ENCODE measurements around the gene TSHR. TPM values are rescaled to one million over a fixed set of nuclear protein-coding genes. Genes with fewer than 3 reads are reported as not detected.

The TSHR gene
- total and polyA plus RNA-seq, 2 of the 4 experiments (the other 2 are of a cell fraction) = not detected

GRCh38 chr14:81157431-81157830 lies 202.0 kb downstream of the TSHR start:
- Histone ChIP-seq H3K4me2 (ENCODE audit: low read depth, low read length) (no peak overlapping the region), H3K4me1 (ENCODE audit: control insufficient read depth, insufficient read depth, low read length) (no peaks in the 10 kb centered on the region), H2BK15ac (ENCODE audit: low read depth, low read length) (no peak overlapping the region), H4K20me1 (ENCODE audit: insufficient read depth, low read length) (no peaks in the 10 kb centered on the region), H2BK120ac (ENCODE audit: low read depth, low read length) (no peak overlapping the region), H4K8ac (ENCODE audit: low read depth in 2 of 2, low read length in 2 of 2) (no peak overlapping the region), H3K56ac (ENCODE audit: extremely low read depth, insufficient read depth, low read length) (no peak overlapping the region), H2AFZ (replicated peaks; ENCODE audit: low read length, poor library complexity) (no peak overlapping the region), H3K4me3 (ENCODE audit: insufficient read depth, low read depth, low read length) (no peak overlapping the region), H2AK5ac (ENCODE audit: low read depth, low read length) (no peak overlapping the region), H2BK20ac (ENCODE audit: low read depth, low read length) (no peak overlapping the region), H3K14ac (replicated peaks; ENCODE audit: low read depth, low read length) (no peak overlapping the region), H2BK5ac (ENCODE audit: low read depth, low read length, poor library complexity, severe bottlenecking) (no peak overlapping the region), H3K18ac (ENCODE audit: low read depth, low read length) (no peak overlapping the region), H3K27me3 (ENCODE audit: control insufficient read depth, insufficient read depth, low read length) (no peaks in the 10 kb centered on the region; the same call in 1 of the 2 replicates), H3K9me1 (ENCODE audit: insufficient read depth, low read length) (no peaks in the 10 kb centered on the region), H3K79me1 (ENCODE audit: low read depth in 1 of 2, low read length in 2 of 2) (no peaks in the 10 kb centered on the region), H3K36me3 (ENCODE audit: control insufficient read depth, insufficient read depth, low read length) (no peaks in the 10 kb centered on the region), H3K4ac (ENCODE audit: low read depth, low read length) (no peak overlapping the region), H4K5ac (ENCODE audit: low read depth, low read length) (no peak overlapping the region), H3K9me3 (ENCODE audit: control insufficient read depth, insufficient read depth, low read length) (no peaks in the 10 kb centered on the region), H3K9ac (ENCODE audit: low read depth, low read length) (no peak overlapping the region), H3K23ac (ENCODE audit: low read depth, low read length) (no peak overlapping the region), H2AK9ac (replicated peaks; ENCODE audit: low read depth, low read length, poor library complexity) (no peak overlapping the region), H3K27ac (ENCODE audit: insufficient read depth, low read length) (no peak overlapping the region), H4K91ac (ENCODE audit: insufficient read depth, low read depth, low read length) (no peak overlapping the region)
- POLR2A ChIA-PET (ENCODE audit: unreplicated experiment) = no interaction called here
- in situ Hi-C loops (cut with MboI; ENCODE audit: low sequenced_read_pairs) = no loop called here
- BruUV-seq (replicated peaks) = no TSS peak
- DNase-seq = no peak
- CTCF ChIA-PET = interaction anchor here (0.9 kb wide), 1 partner anchor 13 kb away, joined by 3 read pairs; no protein-coding TSS in a partner anchor
- no peak for ATAC-seq (ENCODE audit: low read depth)
- TF ChIP-seq CHD1 (IDR thresholded peaks at IDR 0.05; ENCODE audit: low read depth, low read length) (no peak), MAZ (IDR thresholded peaks at IDR 0.05; ENCODE audit: borderline replicate concordance, low read depth, low read length) (no peak), RCOR1 (IDR thresholded peaks at IDR 0.05; ENCODE audit: insufficient replicate concordance, low read length) (no peak), MXI1 (IDR thresholded peaks at IDR 0.05; ENCODE audit: borderline replicate concordance, low read depth, low read length) (no peak), RAD21 (IDR thresholded peaks at IDR 0.05; ENCODE audit: low read length) (no peak), NFE2L2 (IDR thresholded peaks at IDR 0.05; ENCODE audit: low read depth, low read length) (no peak), CTCF (conservative IDR thresholded peaks at IDR 0.05; ENCODE audit: low read depth, low read length) (no peak), POLR2A (IDR thresholded peaks at IDR 0.05; ENCODE audit: low read depth, low read length) (no peak), FOS (IDR thresholded peaks at IDR 0.05; ENCODE audit: low read depth, low read length) (no peak), MAFK (IDR thresholded peaks at IDR 0.05; ENCODE audit: low read depth, low read length) (no peak), SMC3 (IDR thresholded peaks at IDR 0.05; ENCODE audit: low read depth, low read length) (no peak), USF2 (IDR thresholded peaks at IDR 0.05; ENCODE audit: low read depth, low read length) (no peak), RFX5 (IDR thresholded peaks at IDR 0.05; ENCODE audit: low read depth, low read length) (no peak), CEBPB (IDR thresholded peaks at IDR 0.05; ENCODE audit: low read depth, low read length) (no peak), ELK1 (IDR thresholded peaks at IDR 0.05; ENCODE audit: borderline replicate concordance, low read depth, low read length) (no peak), BHLHE40 (IDR thresholded peaks at IDR 0.05; ENCODE audit: low read depth, low read length) (no peak)
- dilution Hi-C loops (cut with HindIII; ENCODE audit: low sequenced_read_pairs, unreplicated experiment) = no loop called here
- WGBS, 2 experiments (ENCODE audit: extremely low coverage in 2 of 2, insufficient read length in 1 of 2) = no CpG with 5 or more reads among the region's 1 CpG
- intact Hi-C loops (cut with micrococcal nuclease) = no loop called here
